HepG2 (cell line): ENCODE measurements around the gene ZBTB8B. TPM values are rescaled to one million over a fixed set of nuclear protein-coding genes. Genes with fewer than 3 reads are reported as not detected.

Experiments
- ATF1 ChIP-seq: IDR thresholded peaks from 2 replicates; pipeline ENCODE4 v1.6.1; 2016; ENCODE audit warnings: mild to moderate bottlenecking, control low read depth
- ATF7 ChIP-seq, 2 experiments: fragments of 450-650 bp in 1 of 2; sonication (generic) in 1 of 2; formaldehyde crosslinking in 1 of 2; IDR thresholded peaks; 2 replicates each; pipeline versions ENCODE4 v1.4.0 to v1.6.1; 2016 to 2020; ENCODE audit warnings: antibody characterized with exemption in 1 of 2, mild to moderate bottlenecking in 1 of 2, missing genetic modification reagents in 1 of 2
- CAMTA2 ChIP-seq: sonication (generic); formaldehyde crosslinking; IDR thresholded peaks from 2 replicates; pipeline ENCODE4 v1.4.0; 2020; ENCODE audit warnings: mild to moderate bottlenecking, missing genetic modification reagents, borderline replicate concordance
- GFI1 ChIP-seq: sonication (generic); formaldehyde crosslinking; IDR thresholded peaks from 2 replicates; pipeline ENCODE4 v1.5.0; 2020; ENCODE audit warnings: missing genetic modification reagents, mild to moderate bottlenecking, borderline replicate concordance
- LCORL ChIP-seq, 2 experiments: fragments of 450-650 bp in 1 of 2; sonication (generic) in 1 of 2; formaldehyde crosslinking in 1 of 2; IDR thresholded peaks; 2 replicates each; pipeline versions ENCODE4 v1.5.0 to v1.6.1; 2017 to 2020; ENCODE audit warnings: antibody characterized with exemption in 1 of 2, missing genetic modification reagents in 1 of 2
- NFYC ChIP-seq: IDR thresholded peaks from 2 replicates; pipeline ENCODE4 v1.6.1; 2016; ENCODE audit warnings: missing genetic modification reagents, missing compliant biosample characterization
- NR2F6 ChIP-seq, 2 experiments: IDR thresholded peaks; 2 replicates each; pipeline ENCODE4 v1.6.1; 2016; ENCODE audit warnings: antibody characterized with exemption in 1 of 2, mild to moderate bottlenecking in 1 of 2
- RAD21 ChIP-seq: fragments of 450-650 bp; formaldehyde crosslinking; IDR thresholded peaks from 2 replicates; pipeline ENCODE4 v1.5.0; 2020; ENCODE audit warnings: mild to moderate bottlenecking
- TGIF2 ChIP-seq: IDR thresholded peaks from 2 replicates; pipeline ENCODE4 v1.6.1; 2016; ENCODE audit warnings: control low read depth, missing compliant biosample characterization
- YEATS2 ChIP-seq: sonication (generic); formaldehyde crosslinking; IDR thresholded peaks from 2 replicates; pipeline ENCODE4 v1.4.0; 2020; ENCODE audit warnings: missing genetic modification reagents, borderline replicate concordance
- ZFP62 ChIP-seq: sonication (generic); formaldehyde crosslinking; IDR thresholded peaks from 2 replicates; pipeline ENCODE4 v1.4.0; 2020; ENCODE audit warnings: missing genetic modification reagents
- ZFP91 ChIP-seq: sonication (generic); formaldehyde crosslinking; IDR thresholded peaks from 2 replicates; pipeline ENCODE4 v1.9.0; 2022; ENCODE audit warnings: missing genetic modification reagents, mild to moderate bottlenecking, borderline replicate concordance
- ZNF432 ChIP-seq: sonication (generic); formaldehyde crosslinking; IDR thresholded peaks from 2 replicates; pipeline ENCODE4 v1.5.0; 2020; ENCODE audit warnings: missing genetic modification reagents, mild to moderate bottlenecking, borderline replicate concordance
- ZNF441 ChIP-seq: sonication (generic); formaldehyde crosslinking; IDR thresholded peaks from 2 replicates; pipeline ENCODE4 v1.7.0; 2021; ENCODE audit warnings: missing genetic modification reagents, borderline replicate concordance
- ZNF501 ChIP-seq: sonication (generic); formaldehyde crosslinking; IDR thresholded peaks from 2 replicates; pipeline ENCODE4 v1.5.1; 2020; ENCODE audit warnings: mild to moderate bottlenecking, moderate library complexity, missing genetic modification reagents
- ZNF562 ChIP-seq: sonication (generic); formaldehyde crosslinking; IDR thresholded peaks from 2 replicates; pipeline ENCODE4 v1.8.0; 2022; ENCODE audit warnings: missing genetic modification reagents, borderline replicate concordance
- ZNF644 ChIP-seq: IDR thresholded peaks from 2 replicates; pipeline ENCODE4 v1.6.1; 2016; ENCODE audit warnings: low read depth
- ZZZ3 ChIP-seq: sonication (generic); formaldehyde crosslinking; IDR thresholded peaks from 2 replicates; pipeline ENCODE4 v1.4.0; 2020; ENCODE audit warnings: missing genetic modification reagents, mild to moderate bottlenecking, borderline replicate concordance
- polyA plus RNA-seq, 8 experiments: library from polyadenylated mRNA; depleted of rRNA in 3 of 8; stranded (reverse) in 7 of 8; unstranded in 1 of 8; fragments of >200 nt; fragmentation: Illumina TruSeq in 4 of 8; extraction: Trizol in 4 of 8; gene quantifications; 2 replicates each; pipeline versions ENCODE4 v1.2.1 to v1.2.3, GENCODE V29; 2011 to 2016; ENCODE audit warnings: low read depth in 4 of 8, missing spikeins in 1 of 8, mixed read lengths in 1 of 8; ENCODE audit not compliant: insufficient read depth in 1 of 8
- total RNA-seq, 5 experiments: library from RNA; depleted of rRNA; stranded (reverse); fragments of >200 nt; fragmentation: Illumina TruSeq; extraction: Trizol; gene quantifications; 2 replicates each; pipeline ENCODE4 v1.2.3, GENCODE V29; 2016; ENCODE audit warnings: low read depth in 1 of 5
- TF ChIP-seq, protein P1 (sequence below): IDR thresholded peaks from 2 replicates; pipeline ENCODE4 v1.6.1; 2016; ENCODE audit warnings: missing genetic modification reagents, missing compliant biosample characterization
- TF ChIP-seq, protein P2 (sequence below): sonication (generic); formaldehyde crosslinking; conservative IDR thresholded peaks from 2 replicates; pipeline ENCODE4 v1.4.0; 2020; ENCODE audit warnings: missing genetic modification reagents
- TF ChIP-seq, protein P3 (sequence below): sonication (generic); formaldehyde crosslinking; IDR thresholded peaks from 2 replicates; pipeline ENCODE4 v1.4.0; 2020; ENCODE audit warnings: mild to moderate bottlenecking, missing genetic modification reagents, borderline replicate concordance

The ZBTB8B gene
- total and polyA plus RNA-seq, 2 of the 13 experiments (the other 11 are each of a cell fraction or from before 2014, with no cell fraction given): under 0.01 to 0.02 TPM

DNA sequence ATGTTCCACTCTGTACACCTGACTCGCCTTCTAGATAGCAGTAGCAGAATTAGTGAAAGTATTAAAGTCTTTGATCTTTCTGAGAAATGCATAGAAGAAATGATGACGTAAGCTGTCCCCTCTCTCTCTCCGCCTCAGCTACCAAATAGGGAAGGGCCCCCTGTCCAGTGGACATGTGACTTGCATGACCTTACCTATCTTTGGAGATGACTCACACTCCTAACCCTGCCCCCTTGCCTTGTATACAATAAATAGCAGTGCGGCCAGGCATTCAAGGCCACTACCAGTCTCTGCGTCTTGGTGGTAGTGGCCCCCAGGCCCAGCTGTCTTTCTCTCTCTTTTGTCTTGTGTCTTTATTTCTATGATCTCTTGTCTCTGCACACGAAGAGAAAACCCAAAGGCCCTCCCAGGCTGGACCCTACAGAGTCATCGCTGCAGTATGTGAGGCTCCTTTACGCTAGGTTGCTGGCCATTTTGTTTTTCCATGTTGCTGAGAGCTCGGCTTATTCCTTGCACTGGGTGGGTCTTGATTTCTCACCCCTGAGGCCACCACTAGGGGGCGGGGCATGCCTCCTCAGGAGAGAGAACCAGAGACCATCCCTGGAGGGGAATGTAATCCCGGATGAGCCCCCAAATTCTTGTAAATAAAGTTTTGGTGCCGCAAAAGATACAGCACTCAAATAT lies 16.0 kb upstream of the ZBTB8B start (continued):
- 0 out of 2 replicates have a peak, but pooled peaks have one; percentile 55 for TF ChIP-seq TGIF2 (CRISPR knock-in tag)
- TF ChIP-seq, protein P1, sequence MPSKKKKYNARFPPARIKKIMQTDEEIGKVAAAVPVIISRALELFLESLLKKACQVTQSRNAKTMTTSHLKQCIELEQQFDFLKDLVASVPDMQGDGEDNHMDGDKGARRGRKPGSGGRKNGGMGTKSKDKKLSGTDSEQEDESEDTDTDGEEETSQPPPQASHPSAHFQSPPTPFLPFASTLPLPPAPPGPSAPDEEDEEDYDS: peak; percentile 90
- TF ChIP-seq NR2F6 (IDR thresholded peaks at IDR 0.05): 0 out of 2 replicates have a peak, but pooled peaks have one; percentile 24
- TF ChIP-seq NR2F6 (CRISPR knock-in tag; IDR thresholded peaks at IDR 0.05): no peak; the same call in 1 of the 2 replicates
- no peak for TF ChIP-seq ZFP62 (CRISPR knock-in tag)
- TF ChIP-seq GFI1: no peak
- peak; percentile 83 for TF ChIP-seq ZNF644 (CRISPR knock-in tag)
- peak; percentile 83 for TF ChIP-seq ATF7 (IDR thresholded peaks at IDR 0.05)
- no peak for TF ChIP-seq ATF7 (CRISPR knock-in tag; IDR thresholded peaks at IDR 0.05)
- TF ChIP-seq ZNF501 (CRISPR knock-in tag): peak; percentile 90
- TF ChIP-seq ATF1 (CRISPR knock-in tag): 0 out of 2 replicates have a peak, but pooled peaks have one; percentile 63
- TF ChIP-seq CAMTA2 (CRISPR knock-in tag): 0 out of 2 replicates have a peak, but pooled peaks have one; percentile 50
- no peak for TF ChIP-seq ZNF432 (CRISPR knock-in tag)
- TF ChIP-seq, protein P2, sequence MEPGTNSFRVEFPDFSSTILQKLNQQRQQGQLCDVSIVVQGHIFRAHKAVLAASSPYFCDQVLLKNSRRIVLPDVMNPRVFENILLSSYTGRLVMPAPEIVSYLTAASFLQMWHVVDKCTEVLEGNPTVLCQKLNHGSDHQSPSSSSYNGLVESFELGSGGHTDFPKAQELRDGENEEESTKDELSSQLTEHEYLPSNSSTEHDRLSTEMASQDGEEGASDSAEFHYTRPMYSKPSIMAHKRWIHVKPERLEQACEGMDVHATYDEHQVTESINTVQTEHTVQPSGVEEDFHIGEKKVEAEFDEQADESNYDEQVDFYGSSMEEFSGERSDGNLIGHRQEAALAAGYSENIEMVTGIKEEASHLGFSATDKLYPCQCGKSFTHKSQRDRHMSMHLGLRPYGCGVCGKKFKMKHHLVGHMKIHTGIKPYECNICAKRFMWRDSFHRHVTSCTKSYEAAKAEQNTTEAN (CRISPR knock-in tag): no peak
- no peak for TF ChIP-seq ZFP91 (CRISPR knock-in tag)
- TF ChIP-seq RAD21 (CRISPR knock-in tag): no peak
- no peak for TF ChIP-seq ZNF441 (CRISPR knock-in tag)
- TF ChIP-seq YEATS2 (CRISPR knock-in tag): peak; percentile 20; the same call in 1 of the 2 replicates
- TF ChIP-seq, protein P3, sequence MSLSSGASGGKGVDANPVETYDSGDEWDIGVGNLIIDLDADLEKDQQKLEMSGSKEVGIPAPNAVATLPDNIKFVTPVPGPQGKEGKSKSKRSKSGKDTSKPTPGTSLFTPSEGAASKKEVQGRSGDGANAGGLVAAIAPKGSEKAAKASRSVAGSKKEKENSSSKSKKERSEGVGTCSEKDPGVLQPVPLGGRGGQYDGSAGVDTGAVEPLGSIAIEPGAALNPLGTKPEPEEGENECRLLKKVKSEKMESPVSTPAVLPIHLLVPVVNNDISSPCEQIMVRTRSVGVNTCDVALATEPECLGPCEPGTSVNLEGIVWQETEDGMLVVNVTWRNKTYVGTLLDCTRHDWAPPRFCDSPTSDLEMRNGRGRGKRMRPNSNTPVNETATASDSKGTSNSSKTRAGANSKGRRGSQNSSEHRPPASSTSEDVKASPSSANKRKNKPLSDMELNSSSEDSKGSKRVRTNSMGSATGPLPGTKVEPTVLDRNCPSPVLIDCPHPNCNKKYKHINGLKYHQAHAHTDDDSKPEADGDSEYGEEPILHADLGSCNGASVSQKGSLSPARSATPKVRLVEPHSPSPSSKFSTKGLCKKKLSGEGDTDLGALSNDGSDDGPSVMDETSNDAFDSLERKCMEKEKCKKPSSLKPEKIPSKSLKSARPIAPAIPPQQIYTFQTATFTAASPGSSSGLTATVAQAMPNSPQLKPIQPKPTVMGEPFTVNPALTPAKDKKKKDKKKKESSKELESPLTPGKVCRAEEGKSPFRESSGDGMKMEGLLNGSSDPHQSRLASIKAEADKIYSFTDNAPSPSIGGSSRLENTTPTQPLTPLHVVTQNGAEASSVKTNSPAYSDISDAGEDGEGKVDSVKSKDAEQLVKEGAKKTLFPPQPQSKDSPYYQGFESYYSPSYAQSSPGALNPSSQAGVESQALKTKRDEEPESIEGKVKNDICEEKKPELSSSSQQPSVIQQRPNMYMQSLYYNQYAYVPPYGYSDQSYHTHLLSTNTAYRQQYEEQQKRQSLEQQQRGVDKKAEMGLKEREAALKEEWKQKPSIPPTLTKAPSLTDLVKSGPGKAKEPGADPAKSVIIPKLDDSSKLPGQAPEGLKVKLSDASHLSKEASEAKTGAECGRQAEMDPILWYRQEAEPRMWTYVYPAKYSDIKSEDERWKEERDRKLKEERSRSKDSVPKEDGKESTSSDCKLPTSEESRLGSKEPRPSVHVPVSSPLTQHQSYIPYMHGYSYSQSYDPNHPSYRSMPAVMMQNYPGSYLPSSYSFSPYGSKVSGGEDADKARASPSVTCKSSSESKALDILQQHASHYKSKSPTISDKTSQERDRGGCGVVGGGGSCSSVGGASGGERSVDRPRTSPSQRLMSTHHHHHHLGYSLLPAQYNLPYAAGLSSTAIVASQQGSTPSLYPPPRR (CRISPR knock-in tag): no peak
- no peak for TF ChIP-seq LCORL (IDR thresholded peaks at IDR 0.05)
- TF ChIP-seq LCORL (CRISPR knock-in tag; IDR thresholded peaks at IDR 0.05): no peak
- no peak; the same call in 1 of the 2 replicates for TF ChIP-seq ZZZ3 (CRISPR knock-in tag)
- TF ChIP-seq ZNF562 (CRISPR knock-in tag): no peak
- 0 out of 2 replicates have a peak, but pooled peaks have one; percentile 15 for TF ChIP-seq NFYC (CRISPR knock-in tag)
